ENCODE data around the gene HLA-F. TPM values are rescaled to one million over a fixed set of nuclear protein-coding genes. Genes with fewer than 3 reads are reported as not detected.

HLA-F gene
- total RNA-seq = 14.7 TPM

- peak; percentile 49 for DNase-seq
Measured at GRCh38 chr6:29723262-29723665, at the start of gene HLA-F. Gene HLA-F (plus strand): TSS chr6:29723434. CDS start chr6:29723464, 30 bp downstream.

- DNase-seq = no peak
Measured at GRCh38 chr6:29674008-29674407, 49.2 kb upstream of the HLA-F start.

GRCh38 chr6:29675561-29675960 lies 47.7 kb upstream of the HLA-F start:
- no peak for DNase-seq

- no peak for DNase-seq
Measured at GRCh38 chr6:29676981-29677601, 46.1 kb upstream of the HLA-F start.

- no peak for DNase-seq
Measured at GRCh38 chr6:29678114-29678513, 45.1 kb upstream of the HLA-F start.

- no peak for DNase-seq
Measured at GRCh38 chr6:29679962-29680361, 43.3 kb upstream of the HLA-F start.

GRCh38 chr6:29680416-29680815 lies 42.8 kb upstream of the HLA-F start:
- DNase-seq = no peak

GRCh38 chr6:29680904-29681303 lies 42.3 kb upstream of the HLA-F start, which contains the start of gene ZFP57:
Gene ZFP57 (minus strand): TSS chr6:29681152. CDS start chr6:29677003, 4,149 bp downstream.
- no peak for DNase-seq

GRCh38 chr6:29681811-29682210 lies 41.4 kb upstream of the HLA-F start:
- DNase-seq = no peak

GRCh38 chr6:29685718-29686326 lies 37.4 kb upstream of the HLA-F start:
- no peak for DNase-seq

GRCh38 chr6:29694637-29695036 lies 28.6 kb upstream of the HLA-F start:
- DNase-seq = no peak

GRCh38 chr6:29696147-29697125 lies 26.8 kb upstream of the HLA-F start:
- no peak for DNase-seq

GRCh38 chr6:29702519-29703103 lies 20.6 kb upstream of the HLA-F start:
- no peak for DNase-seq

GRCh38 chr6:29705389-29706231 lies 17.6 kb upstream of the HLA-F start:
- peak; percentile 4 for DNase-seq

- no peak for DNase-seq
Measured at GRCh38 chr6:29708432-29709179, 14.6 kb upstream of the HLA-F start.

GRCh38 chr6:29709188-29709587 lies 14.0 kb upstream of the HLA-F start:
- no peak for DNase-seq

- DNase-seq = no peak
Measured at GRCh38 chr6:29710281-29710941, 12.8 kb upstream of the HLA-F start.

- no peak for DNase-seq
Measured at GRCh38 chr6:29720863-29721262, 2.4 kb upstream of the HLA-F start.

GRCh38 chr6:29723666-29724588 lies 693 bp downstream of the HLA-F start:
- DNase-seq = no peak
